ENCODE data around the gene OSBPL6.

Gene OSBPL6

GRCh38 chr2:178199334-178199733 lies 5.0 kb downstream of the OSBPL6 start:
- no peak for DNase-seq

DNA sequence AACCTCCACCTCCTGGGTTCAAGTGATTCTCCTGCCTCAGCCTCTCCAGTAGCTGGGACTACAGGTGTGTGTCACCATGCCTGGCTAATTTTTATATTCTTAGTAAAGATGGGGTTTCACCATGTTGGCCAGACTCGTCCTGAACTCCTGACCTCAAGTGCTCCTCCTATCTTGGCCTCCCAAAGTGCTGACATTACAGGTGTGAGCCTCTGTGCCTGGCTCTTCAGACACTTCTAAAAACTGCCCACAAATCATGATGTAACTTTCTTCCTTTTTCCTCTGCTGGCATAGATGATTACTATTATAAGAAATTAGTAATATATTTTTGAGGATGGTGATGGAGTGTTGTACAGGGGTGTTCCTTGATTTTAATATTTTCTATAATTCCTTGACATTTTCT lies 6.0 kb downstream of the OSBPL6 start:
- no peak for DNase-seq

DNA sequence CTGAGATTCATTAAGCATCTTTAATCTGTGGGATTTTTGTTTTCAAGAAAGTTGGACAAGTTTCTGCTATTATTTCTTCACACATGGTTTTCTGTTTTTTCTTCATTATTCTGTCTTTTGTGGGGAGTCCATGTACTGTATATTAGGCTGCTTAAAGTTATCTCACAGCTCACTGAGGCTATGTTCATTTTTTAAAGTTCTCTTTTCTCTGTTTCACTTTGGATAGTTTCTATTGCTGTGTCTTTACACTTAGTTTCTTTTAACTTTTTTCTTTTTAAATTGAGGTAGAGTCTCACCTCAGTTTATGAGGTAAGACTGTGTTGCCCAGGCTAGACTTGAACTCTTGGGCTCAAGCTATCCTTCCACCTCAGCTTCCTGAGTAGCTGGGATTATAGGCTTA lies 8.6 kb downstream of the OSBPL6 start:
- no peak for DNase-seq

GRCh38 chr2:178204977-178205376 lies 10.7 kb downstream of the OSBPL6 start:
- no peak for DNase-seq

DNA sequence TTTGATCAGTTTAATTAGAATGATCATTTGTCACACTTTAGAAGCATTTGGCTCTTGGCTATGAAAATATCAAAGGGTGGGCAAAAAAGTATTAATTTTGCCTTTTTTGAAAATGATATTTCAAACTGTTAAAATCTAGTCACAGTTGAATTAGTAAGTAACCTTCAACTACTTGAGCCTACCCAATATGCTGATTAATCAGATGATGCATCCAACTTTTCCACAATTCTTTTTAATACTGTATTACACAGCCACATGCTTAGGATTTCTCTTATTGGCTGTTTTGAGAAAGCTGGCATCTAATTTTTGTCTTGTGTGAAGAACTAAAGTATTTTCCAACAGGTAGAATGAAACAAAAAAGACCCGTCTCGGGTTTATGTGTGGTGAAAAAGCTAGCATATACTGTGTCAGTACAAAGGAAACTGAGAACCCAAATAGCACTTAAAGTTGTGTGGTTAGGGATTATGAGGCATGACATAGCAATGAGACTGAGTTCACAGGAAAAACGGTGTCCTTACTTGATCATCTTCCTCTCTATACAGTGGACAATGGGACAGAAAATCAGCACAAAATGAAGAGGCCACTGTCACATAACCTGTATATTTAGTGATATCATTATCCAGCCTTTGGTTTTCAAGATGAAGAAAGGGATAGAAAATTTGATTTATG lies 11.7 kb downstream of the OSBPL6 start:
- no peak for DNase-seq

DNA sequence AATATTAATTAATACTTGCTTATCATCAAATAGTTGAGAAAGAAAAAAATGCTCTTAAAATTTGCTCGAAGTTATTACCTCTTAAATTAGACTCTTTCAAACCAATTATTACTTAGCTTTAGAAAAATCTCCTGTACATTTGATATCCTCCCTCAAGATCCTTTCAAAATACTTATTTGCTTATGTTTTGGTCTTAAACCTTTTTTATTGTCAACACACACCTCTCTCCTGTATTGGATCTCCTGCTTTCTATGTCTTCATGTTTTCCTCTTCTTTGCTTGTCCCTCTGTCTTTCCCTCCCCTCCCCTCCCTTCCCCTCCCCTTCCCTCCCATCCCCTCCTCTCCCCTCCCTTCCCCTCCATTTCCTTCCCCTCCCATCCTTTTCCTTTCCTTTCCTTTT lies 14.0 kb downstream of the OSBPL6 start:
- no peak for DNase-seq

- DNase-seq = no peak
Observed at GRCh38 chr2:178208817-178209216, 14.5 kb downstream of the OSBPL6 start.

GRCh38 chr2:178211460-178211859 lies 17.1 kb downstream of the OSBPL6 start:
- no peak for DNase-seq

- no peak for DNase-seq
Observed at GRCh38 chr2:178211943-178212342, 17.6 kb downstream of the OSBPL6 start.

- DNase-seq = no peak
Observed at GRCh38 chr2:178213991-178214390, 19.7 kb downstream of the OSBPL6 start.

GRCh38 chr2:178219247-178219646 lies 24.9 kb downstream of the OSBPL6 start:
- no peak for DNase-seq

DNA sequence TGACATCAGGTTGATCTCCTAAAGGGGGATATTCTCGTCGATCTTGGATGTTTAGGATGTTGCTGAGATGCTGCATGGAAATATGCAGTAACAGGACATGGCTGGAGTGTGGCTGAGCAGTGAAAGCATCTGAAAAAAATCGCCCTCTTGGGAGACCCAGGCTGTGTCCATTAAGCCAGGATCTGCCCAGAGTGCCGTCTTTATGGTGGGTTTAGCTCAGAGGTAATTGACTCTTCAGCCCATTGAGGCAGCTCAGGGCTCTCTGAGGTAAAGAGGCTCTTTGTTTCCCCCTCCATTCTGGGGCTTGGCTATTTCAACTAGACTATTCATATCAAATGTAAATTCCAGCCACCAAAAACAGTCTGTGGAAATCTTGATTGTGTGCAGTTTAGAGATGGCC lies 26.5 kb downstream of the OSBPL6 start:
- no peak for DNase-seq

DNA sequence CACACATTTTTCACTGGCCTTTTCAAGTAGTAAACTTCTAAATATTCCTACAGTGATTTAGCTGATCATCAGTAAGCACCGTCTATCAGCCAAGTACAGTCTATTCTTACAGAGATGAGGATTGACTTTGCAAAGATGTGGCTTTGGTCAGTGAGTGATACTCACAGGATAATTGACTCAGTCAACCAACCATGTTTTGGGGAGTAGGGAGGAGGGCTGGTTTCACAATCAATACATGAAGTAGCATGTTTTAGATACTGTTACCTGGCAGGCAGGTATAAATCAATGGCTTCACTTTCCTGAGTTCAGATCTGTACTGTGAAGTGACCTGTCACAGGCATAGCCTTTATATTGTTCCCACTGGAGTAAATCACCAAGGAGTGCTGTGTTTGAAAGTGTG lies 27.2 kb downstream of the OSBPL6 start:
- no peak for DNase-seq

DNA sequence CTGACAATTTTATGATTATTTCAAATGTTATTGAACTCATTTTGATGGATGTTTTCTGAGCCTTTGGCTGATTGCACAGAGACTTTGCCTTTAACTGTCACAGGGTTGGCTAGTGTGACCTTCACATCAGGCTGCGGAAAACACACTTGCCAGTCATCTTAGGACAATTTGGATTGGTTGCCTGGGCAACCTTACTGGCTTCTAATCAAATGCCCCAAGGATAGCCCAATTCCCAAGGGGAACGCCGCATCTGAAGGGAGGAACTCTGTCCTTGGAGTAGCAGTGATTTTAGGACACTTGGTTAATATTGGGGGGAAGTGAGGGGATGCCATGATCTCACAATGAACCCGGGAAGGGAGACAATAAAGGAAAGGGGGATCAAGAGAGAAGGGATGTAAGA lies 29.5 kb downstream of the OSBPL6 start:
- no peak for DNase-seq

DNA sequence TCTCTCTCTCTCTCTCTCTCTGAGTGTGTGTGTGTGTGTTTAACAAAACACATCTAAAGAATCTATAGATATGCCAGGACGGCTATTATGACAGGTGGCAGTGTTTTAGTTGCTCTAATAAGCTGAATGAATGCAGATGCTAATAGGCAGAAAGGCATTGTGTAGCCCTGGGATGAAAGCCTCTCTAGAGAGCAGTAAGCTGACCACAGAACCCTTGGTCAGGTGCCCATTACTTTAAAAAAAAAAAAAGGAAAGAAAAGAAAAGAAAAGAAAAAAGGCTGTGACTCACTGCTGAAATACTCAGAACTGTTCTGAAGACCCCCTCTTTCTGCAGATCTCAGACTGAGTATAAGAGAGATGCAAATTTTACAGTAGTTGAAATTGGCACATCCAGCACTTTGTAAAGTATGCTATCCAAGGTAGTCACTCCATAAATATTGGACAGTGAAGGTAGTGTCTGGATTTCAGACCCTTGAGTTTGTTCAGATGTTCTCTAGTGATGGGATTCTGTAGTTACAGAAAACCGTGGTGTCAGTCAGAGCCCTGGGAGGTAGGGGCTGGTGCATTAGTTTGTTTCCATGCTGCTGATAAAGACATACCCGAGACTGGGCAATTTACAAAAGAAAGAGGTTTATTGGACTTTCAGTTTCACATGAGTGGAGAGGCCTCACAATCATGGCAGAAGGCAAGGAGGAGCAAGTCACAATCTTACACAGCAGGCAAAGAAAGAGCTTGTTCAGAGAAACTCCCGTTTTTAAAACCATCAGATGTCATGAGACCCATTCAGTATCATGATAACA lies 30.9 kb downstream of the OSBPL6 start:
- no peak for DNase-seq

- DNase-seq = no peak
Observed at GRCh38 chr2:178227187-178227586, 32.9 kb downstream of the OSBPL6 start.

DNA sequence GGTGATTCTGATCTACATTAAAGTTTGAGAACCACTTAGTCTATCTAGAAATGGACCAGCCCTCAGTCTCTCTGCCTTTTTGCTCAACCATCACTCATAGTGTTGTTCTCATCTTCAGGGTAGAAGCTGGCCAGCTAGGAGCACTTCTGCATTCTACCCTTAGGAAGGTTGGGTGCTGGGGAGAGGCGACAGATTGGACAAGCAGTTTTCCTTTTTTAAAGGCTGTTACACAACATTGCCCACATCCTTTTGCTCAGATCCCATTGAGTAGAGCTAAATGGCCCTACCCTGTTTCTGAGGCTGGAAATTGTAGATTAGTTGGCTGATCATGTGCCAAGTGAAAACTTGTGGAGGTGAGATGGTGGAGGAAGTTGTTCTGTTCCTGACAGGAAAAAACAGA lies 35.6 kb downstream of the OSBPL6 start:
- no peak for DNase-seq

- no peak for DNase-seq
Observed at GRCh38 chr2:178230396-178230795, 36.1 kb downstream of the OSBPL6 start.

DNA sequence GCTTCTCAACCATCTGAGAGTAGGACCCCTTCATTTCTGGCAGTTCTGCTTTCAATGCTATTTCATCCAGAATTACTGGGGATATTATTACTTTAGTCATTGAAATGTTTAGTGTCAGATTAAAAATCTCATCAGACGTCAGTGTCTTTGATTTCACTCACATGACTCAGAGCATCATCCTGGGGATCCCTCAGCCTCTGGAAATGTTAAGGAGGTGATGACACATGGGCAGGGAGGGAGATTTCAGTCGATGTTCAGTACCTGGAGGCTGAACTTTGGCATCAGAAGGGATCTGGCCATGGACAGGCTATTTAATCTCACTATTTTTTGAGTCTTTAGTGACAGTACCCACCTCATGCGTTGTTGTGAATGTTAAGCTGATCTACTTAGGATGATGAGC lies 39.1 kb downstream of the OSBPL6 start:
- DNase-seq = no peak

- no peak for DNase-seq
Observed at GRCh38 chr2:178234648-178235047, 40.3 kb downstream of the OSBPL6 start.

DNA sequence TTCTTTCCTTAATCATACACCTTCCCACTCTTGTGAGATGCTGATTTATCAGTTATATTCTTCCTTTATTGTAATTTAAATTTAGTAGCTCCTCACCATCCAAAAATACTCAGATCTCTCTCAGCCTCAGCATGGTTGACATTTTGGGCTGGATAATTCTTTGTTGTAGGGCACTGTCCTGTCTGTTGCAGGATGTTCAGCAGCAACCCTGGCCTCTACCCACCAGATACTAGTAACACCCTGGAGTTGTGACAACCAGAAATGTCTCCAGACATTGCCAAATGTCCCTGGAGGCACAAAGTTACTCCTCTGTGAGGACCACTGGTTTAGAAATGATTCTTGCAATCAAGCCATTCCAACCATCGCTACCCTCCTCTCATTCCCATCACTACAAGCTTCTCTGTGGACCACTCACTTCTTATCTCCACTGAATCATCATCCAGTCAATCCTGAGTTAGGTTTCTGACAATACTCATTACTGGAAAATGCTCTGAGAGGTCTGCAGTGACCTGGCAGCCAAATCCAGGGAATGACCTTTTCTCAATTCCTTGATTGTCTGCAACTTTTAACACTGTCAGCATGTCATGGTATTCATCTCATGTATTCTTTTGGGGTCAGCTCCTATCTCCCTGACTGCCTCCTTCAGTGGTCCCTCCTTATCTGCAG lies 43.3 kb downstream of the OSBPL6 start:
- DNase-seq = no peak

- no peak for DNase-seq
Observed at GRCh38 chr2:178238154-178238521, 43.8 kb downstream of the OSBPL6 start.

DNA sequence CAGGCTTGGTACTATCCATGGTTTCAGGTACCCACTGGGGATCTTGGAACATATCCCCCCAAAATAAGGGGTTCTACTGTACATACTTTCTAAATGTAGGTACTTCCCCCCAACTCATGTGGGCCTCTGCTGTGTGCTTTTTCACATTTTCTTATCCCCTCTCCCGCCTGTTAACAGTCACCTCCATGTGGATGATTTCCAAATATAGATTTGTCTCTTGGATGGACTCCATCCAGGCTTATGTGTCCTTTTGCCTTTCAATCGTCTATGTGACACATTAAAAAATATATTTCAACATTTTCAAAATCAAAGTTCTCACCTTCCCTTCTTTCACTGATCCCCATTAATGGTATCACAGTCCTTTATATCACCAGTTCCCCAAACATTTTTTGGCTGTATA lies 44.4 kb downstream of the OSBPL6 start:
- no peak for DNase-seq

Measured in effector CD8-positive, alpha-beta T cell (primary cell).